ENCODE results near the gene MYH6. TPM values are rescaled to one million over a fixed set of nuclear protein-coding genes. Genes with fewer than 3 reads are reported as not detected.

Gene MYH6
- total RNA-seq, 4 donors from 2014 or later, result not detected

GRCh38 chr14:23414254-23414653 is 6.2 kb upstream of the MYH6 start:
- no peak for TF ChIP-seq POLR2A (IDR thresholded peaks at IDR 0.05)
- no peak for TF ChIP-seq CTCF (IDR thresholded peaks at IDR 0.05)
- no peaks in the 10 kb centered on the region for H3K4me1 ChIP-seq
- H3K9me3 ChIP-seq, result no peaks in the 10 kb centered on the region
- no peak overlapping the region for H3K4me3 ChIP-seq
- intact Hi-C loops (cut with DNase I), result no loop called here
- whole genome bisulfite sequencing, 2 donors, result 49 to 55% methylated on average over 3 of the region's 3 CpGs
- peaks cover 0 to 15% (median 0%) of the 10 kb centered on the region in 4 donors for H3K27me3 ChIP-seq
- no peak overlapping the region for H3K27ac ChIP-seq
- no peaks in the 10 kb centered on the region for H3K36me3 ChIP-seq
- DNase-seq, result no peak

DNA sequence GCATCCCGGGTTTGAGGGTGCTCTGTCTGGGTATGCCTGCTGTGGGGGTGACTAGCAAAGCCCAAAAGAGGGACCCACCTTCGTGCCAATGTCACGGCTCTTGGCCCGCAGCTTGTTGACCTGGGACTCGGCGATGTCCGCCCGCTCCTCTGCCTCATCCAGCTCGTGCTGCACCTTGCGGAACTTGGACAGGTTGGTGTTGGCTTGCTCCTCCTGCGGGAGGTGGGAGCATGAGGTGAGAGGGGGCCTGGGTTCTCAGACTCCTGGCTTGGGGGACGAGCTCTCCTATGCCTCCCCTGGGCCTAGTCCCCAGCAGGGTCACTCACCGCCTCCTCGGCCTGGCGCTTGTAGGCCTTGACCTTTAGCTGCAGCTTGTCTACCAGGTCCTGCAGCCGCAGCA is 5.6 kb upstream of the MYH6 start:
- no peaks in the 10 kb centered on the region for H3K4me1 ChIP-seq
- H3K27ac ChIP-seq, result no peak overlapping the region
- DNase-seq, result no peak
- H3K4me3 ChIP-seq, result no peak overlapping the region
- peaks cover 0 to 17% (median 0%) of the 10 kb centered on the region in 4 donors for H3K27me3 ChIP-seq
- no peaks in the 10 kb centered on the region for H3K36me3 ChIP-seq
- H3K9me3 ChIP-seq, result no peaks in the 10 kb centered on the region
- TF ChIP-seq CTCF (IDR thresholded peaks at IDR 0.05) (no peak), POLR2A (IDR thresholded peaks at IDR 0.05) (no peak)
- 86 to 89% methylated on average over 8 to 10 of the region's 16 CpGs for whole genome bisulfite sequencing, 2 donors
- intact Hi-C loops (cut with DNase I), result no loop called here

DNA sequence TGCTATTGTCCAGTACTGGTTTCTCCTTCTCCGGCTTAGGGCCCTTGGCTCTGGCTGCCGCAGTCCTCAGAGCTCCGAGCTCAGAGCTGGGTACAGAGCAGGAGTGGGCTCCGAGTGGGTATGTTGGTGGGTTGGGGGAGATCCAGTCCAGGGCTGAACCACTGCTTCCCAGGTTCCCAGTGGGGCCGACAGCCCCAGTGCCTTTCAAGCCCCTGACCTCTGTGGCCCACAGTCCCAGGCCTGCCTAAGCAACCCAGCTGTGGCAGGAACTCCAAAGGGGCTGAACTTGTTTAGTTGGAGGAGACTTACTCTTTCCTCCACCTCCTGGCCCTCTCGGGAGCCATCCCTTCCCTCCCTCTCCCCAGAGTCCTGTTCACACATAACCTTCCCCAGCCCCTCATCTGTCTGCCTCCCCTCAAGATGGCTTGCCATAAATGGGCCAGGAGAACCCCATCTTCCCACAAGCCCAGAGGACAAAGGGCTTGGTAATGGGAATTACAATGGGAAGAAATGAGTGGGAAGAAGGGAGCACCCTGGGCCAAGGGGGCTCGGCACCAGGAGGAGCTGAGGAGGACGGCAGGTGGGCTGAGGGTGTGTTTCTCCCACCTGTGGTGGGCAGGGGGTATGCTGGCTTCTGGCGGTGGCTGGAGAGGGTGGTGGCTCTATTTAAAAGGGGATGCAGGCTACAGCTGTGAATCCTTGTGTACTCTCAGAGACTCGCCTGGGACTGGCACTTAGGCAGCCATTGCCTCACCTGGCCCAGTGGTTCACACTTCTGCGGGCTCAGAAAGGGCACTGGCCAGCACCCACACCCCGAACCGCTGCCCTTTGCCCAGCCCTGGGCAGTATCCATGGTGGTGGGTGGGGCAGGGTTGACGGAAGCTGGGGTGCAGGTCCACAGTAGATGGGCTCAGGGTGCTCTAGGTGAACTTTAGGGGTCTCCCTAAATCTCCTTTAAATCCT is 3.8 kb upstream of the MYH6 start:
- intact Hi-C loops (cut with DNase I), result no loop called here
- H3K4me3 ChIP-seq, result no peak overlapping the region
- peaks cover 0 to 28% (median 0%) of the 10 kb centered on the region in 4 donors for H3K27me3 ChIP-seq
- TF ChIP-seq POLR2A (IDR thresholded peaks at IDR 0.05) (no peak), CTCF (IDR thresholded peaks at IDR 0.05) (no peak)
- no peaks in the 10 kb centered on the region for H3K36me3 ChIP-seq
- no peak for DNase-seq
- 61 to 83% methylated on average over 6 to 10 of the region's 14 CpGs for WGBS, 2 donors
- H3K27ac ChIP-seq, result no peak overlapping the region
- no peaks in the 10 kb centered on the region for H3K4me1 ChIP-seq
- H3K9me3 ChIP-seq, result no peaks in the 10 kb centered on the region

GRCh38 chr14:23409966-23410635 is 2.0 kb upstream of the MYH6 start:
- H3K4me3 ChIP-seq, result no peak overlapping the region
- H3K4me1 ChIP-seq, result no peaks in the 10 kb centered on the region
- no peaks in the 10 kb centered on the region for H3K9me3 ChIP-seq
- no peak for DNase-seq
- intact Hi-C loops (cut with DNase I), result no loop called here
- H3K27me3 ChIP-seq, result peaks cover 0 to 46% (median 0%) of the 10 kb centered on the region in 4 donors
- no peak overlapping the region for H3K27ac ChIP-seq
- 87 to 90% methylated on average over 8 to 9 of the region's 14 CpGs for WGBS, 2 donors
- H3K36me3 ChIP-seq, result no peaks in the 10 kb centered on the region
- TF ChIP-seq POLR2A (IDR thresholded peaks at IDR 0.05), result no peak
- no peak for TF ChIP-seq CTCF (IDR thresholded peaks at IDR 0.05)

DNA sequence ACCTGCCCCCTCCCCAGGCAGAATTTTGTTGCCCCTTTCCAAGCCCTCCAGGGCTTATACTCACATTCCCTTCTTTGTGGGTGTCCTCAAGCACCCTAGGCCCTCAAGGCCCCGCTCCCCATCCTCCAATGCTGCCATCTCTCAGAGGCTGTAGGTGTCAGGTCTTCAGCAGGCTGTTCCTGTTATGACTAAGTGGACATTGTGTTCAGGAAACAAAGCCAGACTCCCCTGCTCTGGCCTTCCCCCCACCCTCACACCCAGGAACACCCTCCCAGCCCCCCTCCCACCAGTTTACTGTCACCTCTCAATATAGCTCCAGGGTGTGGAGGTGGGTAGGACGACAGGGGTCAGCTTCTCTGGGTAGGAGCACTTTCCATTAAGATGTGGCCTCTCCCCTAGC is 1.4 kb upstream of the MYH6 start:
- Histone ChIP-seq H3K27ac (no peak overlapping the region), H3K4me1 (no peaks in the 10 kb centered on the region), H3K9me3 (no peaks in the 10 kb centered on the region), H3K27me3 (peaks cover 0 to 52% (median 0%) of the 10 kb centered on the region in 4 donors), H3K4me3 (no peak overlapping the region), H3K36me3 (no peaks in the 10 kb centered on the region)
- no peak for TF ChIP-seq POLR2A (IDR thresholded peaks at IDR 0.05)
- TF ChIP-seq CTCF (IDR thresholded peaks at IDR 0.05), result no peak
- no peak for DNase-seq
- 20 to 74% methylated on average over 1 to 2 of the region's 2 CpGs for WGBS, 2 donors
- intact Hi-C loops (cut with DNase I), result no loop called here

Data from esophagus squamous epithelium (tissue), 5 donors.